Measurements from ENCODE around the gene DMRTB1. TPM values are rescaled to one million over a fixed set of nuclear protein-coding genes. Genes with fewer than 3 reads are reported as not detected.

DMRTB1 gene
- polyA plus RNA-seq, 1 donor from 2014 or later, result not detected

- H3K4me2 ChIP-seq (ENCODE audit: low read length), result no peak overlapping the region
- H3K27me3 ChIP-seq (ENCODE audit: insufficient read depth, low read depth, low read length), result no peaks in the 10 kb centered on the region
- H3K36me3 ChIP-seq (ENCODE audit: insufficient read depth, low read length), result no peaks in the 10 kb centered on the region
- no peaks in the 10 kb centered on the region for H3K9me3 ChIP-seq (ENCODE audit: low read length)
- TF ChIP-seq POLR2AphosphoS5 (IDR thresholded peaks at IDR 0.05), result no peak
- TF ChIP-seq MXI1 (conservative IDR thresholded peaks at IDR 0.05; ENCODE audit: poor library complexity, severe bottlenecking), result no peak
- TF ChIP-seq EZH2 (IDR thresholded peaks at IDR 0.05; ENCODE audit: borderline replicate concordance, insufficient read depth, low read length, poor library complexity, severe bottlenecking), result no peak
- TF ChIP-seq, protein P1, sequence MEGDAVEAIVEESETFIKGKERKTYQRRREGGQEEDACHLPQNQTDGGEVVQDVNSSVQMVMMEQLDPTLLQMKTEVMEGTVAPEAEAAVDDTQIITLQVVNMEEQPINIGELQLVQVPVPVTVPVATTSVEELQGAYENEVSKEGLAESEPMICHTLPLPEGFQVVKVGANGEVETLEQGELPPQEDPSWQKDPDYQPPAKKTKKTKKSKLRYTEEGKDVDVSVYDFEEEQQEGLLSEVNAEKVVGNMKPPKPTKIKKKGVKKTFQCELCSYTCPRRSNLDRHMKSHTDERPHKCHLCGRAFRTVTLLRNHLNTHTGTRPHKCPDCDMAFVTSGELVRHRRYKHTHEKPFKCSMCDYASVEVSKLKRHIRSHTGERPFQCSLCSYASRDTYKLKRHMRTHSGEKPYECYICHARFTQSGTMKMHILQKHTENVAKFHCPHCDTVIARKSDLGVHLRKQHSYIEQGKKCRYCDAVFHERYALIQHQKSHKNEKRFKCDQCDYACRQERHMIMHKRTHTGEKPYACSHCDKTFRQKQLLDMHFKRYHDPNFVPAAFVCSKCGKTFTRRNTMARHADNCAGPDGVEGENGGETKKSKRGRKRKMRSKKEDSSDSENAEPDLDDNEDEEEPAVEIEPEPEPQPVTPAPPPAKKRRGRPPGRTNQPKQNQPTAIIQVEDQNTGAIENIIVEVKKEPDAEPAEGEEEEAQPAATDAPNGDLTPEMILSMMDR (IDR thresholded peaks at IDR 0.05; ENCODE audit: poor library complexity, severe bottlenecking), result no peak
- no peak for TF ChIP-seq RAD21 (conservative IDR thresholded peaks at IDR 0.05)
- TF ChIP-seq TAF1 (IDR thresholded peaks at IDR 0.05; ENCODE audit: low read depth), result no peak
- no peak for TF ChIP-seq SMC3 (conservative IDR thresholded peaks at IDR 0.05; ENCODE audit: poor library complexity)
- no peak for TF ChIP-seq EP300 (conservative IDR thresholded peaks at IDR 0.05; ENCODE audit: poor library complexity, severe bottlenecking)
- H4K20me1 ChIP-seq (ENCODE audit: insufficient read depth), result no peaks in the 10 kb centered on the region
- H3K9me2 ChIP-seq (ENCODE audit: insufficient read depth, low read length), result no peaks in the 10 kb centered on the region
- H3K4me3 ChIP-seq (ENCODE audit: low read length), result no peak overlapping the region
- H3F3A ChIP-seq (ENCODE audit: insufficient read depth, low read length, poor library complexity, severe bottlenecking), result no peaks in the 10 kb centered on the region
- no peak overlapping the region for H3K27ac ChIP-seq (ENCODE audit: low read length)
- H3K9ac ChIP-seq (ENCODE audit: low read length), result no peak overlapping the region
- no peak overlapping the region for H2AFZ ChIP-seq (ENCODE audit: low read depth, low read length)
- H3K79me2 ChIP-seq (replicated peaks; ENCODE audit: insufficient read depth, low read length), result no peaks in the 10 kb centered on the region
These were observed 46.2 kb downstream of the DMRTB1 start for GRCh38 chr1:53505401-53505800.

GRCh38 chr1:53505891-53506290 lies 46.7 kb downstream of the DMRTB1 start:
- no peaks in the 10 kb centered on the region for H3F3A ChIP-seq (ENCODE audit: insufficient read depth, low read length, poor library complexity, severe bottlenecking)

More at GRCh38 chr1:53505891-53506290, 46.7 kb downstream of the DMRTB1 start:
- Histone ChIP-seq H3K4me2 (ENCODE audit: low read length) (no peak overlapping the region), H2AFZ (ENCODE audit: low read depth, low read length) (no peak overlapping the region), H3K9me2 (ENCODE audit: insufficient read depth, low read length) (no peaks in the 10 kb centered on the region), H3K9me3 (ENCODE audit: low read length) (no peaks in the 10 kb centered on the region), H3K9ac (ENCODE audit: low read length) (no peak overlapping the region), H3K79me2 (replicated peaks; ENCODE audit: insufficient read depth, low read length) (no peaks in the 10 kb centered on the region), H3K27ac (ENCODE audit: low read length) (no peak overlapping the region), H3K4me3 (ENCODE audit: low read length) (no peak overlapping the region), H3K27me3 (ENCODE audit: insufficient read depth, low read depth, low read length) (no peaks in the 10 kb centered on the region), H4K20me1 (ENCODE audit: insufficient read depth) (no peaks in the 10 kb centered on the region), H3K36me3 (ENCODE audit: insufficient read depth, low read length) (no peaks in the 10 kb centered on the region)
- TF ChIP-seq, protein P1 (IDR thresholded peaks at IDR 0.05; ENCODE audit: poor library complexity, severe bottlenecking), result no peak
- TF ChIP-seq REST (IDR thresholded peaks at IDR 0.05; ENCODE audit: borderline replicate concordance), result no peak
- no peak for TF ChIP-seq EP300 (conservative IDR thresholded peaks at IDR 0.05; ENCODE audit: poor library complexity, severe bottlenecking)
- TF ChIP-seq EZH2 (IDR thresholded peaks at IDR 0.05; ENCODE audit: borderline replicate concordance, insufficient read depth, low read length, poor library complexity, severe bottlenecking), result no peak
- no peak for TF ChIP-seq POLR2AphosphoS5 (IDR thresholded peaks at IDR 0.05)
- no peak for TF ChIP-seq TAF1 (IDR thresholded peaks at IDR 0.05; ENCODE audit: low read depth)
- no peak for TF ChIP-seq MXI1 (conservative IDR thresholded peaks at IDR 0.05; ENCODE audit: poor library complexity, severe bottlenecking)
- no peak for TF ChIP-seq RAD21 (conservative IDR thresholded peaks at IDR 0.05)
- TF ChIP-seq SMC3 (conservative IDR thresholded peaks at IDR 0.05; ENCODE audit: poor library complexity), result no peak
